Measurements from ENCODE around the gene GATD1. TPM values are rescaled to one million over a fixed set of nuclear protein-coding genes. Genes with fewer than 3 reads are reported as not detected.

GATD1 gene
- total and polyA plus RNA-seq, 2 experiments from 2014 or later: 39.3 to 51.0 TPM

DNA sequence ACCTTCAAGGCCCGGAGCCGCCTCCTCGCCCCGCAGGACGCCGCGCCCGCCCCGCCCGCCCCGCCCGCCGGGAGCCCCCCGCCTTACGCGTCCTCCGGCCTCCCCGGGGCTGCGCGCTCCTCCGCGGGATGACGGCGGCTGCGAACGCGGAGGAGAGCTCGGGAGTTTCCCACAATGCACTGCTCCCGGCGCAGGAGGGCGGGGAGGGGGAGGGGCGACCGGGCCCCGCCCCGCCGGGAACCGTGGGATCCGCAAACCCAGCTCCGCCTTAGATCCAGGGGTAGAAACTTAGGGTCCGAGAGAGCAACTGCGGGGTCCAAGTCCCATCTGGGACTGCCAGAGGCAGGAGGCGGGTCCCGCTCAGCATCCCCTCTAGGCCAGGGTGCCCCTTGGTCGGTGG is 12.7 kb upstream of the GATD1 start, which contains the start of gene CEND1:
Gene CEND1, minus strand, starts transcription at position 148 of the 400 bp plus-strand sequence. CDS start 1,514 bp downstream, outside the sequence.
- H2AFZ ChIP-seq: no peak within 1 kb of the TSS
- DNase-seq (ENCODE audit: low spot score) (peak; percentile 79), ATAC-seq (peak; percentile 17)
- H3K4me3 ChIP-seq: peak within 1 kb of the TSS; percentile 51
- H3K27me3 Mint-ChIP-seq (ENCODE audit: insufficient read depth, low read depth, poor library complexity): peaks cover 15% of the 10 kb centered on the region
- H3K27me3 ChIP-seq (ENCODE audit: insufficient read depth): no peaks in the 10 kb centered on the region
- H3K9me3 Mint-ChIP-seq: no peaks in the 10 kb centered on the region
- H3K4me3 Mint-ChIP-seq: peak within 1 kb of the TSS; percentile 56
- H3K4me1 ChIP-seq (ENCODE audit: insufficient read depth): peaks cover 15% of the 10 kb centered on the region; the same call in 1 of the 2 replicates
- H3K27ac ChIP-seq (ENCODE audit: low read depth): no peak within 1 kb of the TSS
- peaks cover 24% of the 10 kb centered on the region for H3K4me1 Mint-ChIP-seq
- H3K9me2 ChIP-seq (ENCODE audit: insufficient read depth): no peaks in the 10 kb centered on the region
- H4K20me1 ChIP-seq (replicated peaks; ENCODE audit: insufficient read depth): peaks cover 7% of the 10 kb centered on the region
- TF ChIP-seq CREB1 (CRISPR knock-in tag; IDR thresholded peaks at IDR 0.05; ENCODE audit: low read depth): no peak
- TF ChIP-seq, protein P1, sequence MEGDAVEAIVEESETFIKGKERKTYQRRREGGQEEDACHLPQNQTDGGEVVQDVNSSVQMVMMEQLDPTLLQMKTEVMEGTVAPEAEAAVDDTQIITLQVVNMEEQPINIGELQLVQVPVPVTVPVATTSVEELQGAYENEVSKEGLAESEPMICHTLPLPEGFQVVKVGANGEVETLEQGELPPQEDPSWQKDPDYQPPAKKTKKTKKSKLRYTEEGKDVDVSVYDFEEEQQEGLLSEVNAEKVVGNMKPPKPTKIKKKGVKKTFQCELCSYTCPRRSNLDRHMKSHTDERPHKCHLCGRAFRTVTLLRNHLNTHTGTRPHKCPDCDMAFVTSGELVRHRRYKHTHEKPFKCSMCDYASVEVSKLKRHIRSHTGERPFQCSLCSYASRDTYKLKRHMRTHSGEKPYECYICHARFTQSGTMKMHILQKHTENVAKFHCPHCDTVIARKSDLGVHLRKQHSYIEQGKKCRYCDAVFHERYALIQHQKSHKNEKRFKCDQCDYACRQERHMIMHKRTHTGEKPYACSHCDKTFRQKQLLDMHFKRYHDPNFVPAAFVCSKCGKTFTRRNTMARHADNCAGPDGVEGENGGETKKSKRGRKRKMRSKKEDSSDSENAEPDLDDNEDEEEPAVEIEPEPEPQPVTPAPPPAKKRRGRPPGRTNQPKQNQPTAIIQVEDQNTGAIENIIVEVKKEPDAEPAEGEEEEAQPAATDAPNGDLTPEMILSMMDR (conservative IDR thresholded peaks at IDR 0.05; ENCODE audit: low read depth in 2 of 2): no peak
- TF ChIP-seq, protein P2, sequence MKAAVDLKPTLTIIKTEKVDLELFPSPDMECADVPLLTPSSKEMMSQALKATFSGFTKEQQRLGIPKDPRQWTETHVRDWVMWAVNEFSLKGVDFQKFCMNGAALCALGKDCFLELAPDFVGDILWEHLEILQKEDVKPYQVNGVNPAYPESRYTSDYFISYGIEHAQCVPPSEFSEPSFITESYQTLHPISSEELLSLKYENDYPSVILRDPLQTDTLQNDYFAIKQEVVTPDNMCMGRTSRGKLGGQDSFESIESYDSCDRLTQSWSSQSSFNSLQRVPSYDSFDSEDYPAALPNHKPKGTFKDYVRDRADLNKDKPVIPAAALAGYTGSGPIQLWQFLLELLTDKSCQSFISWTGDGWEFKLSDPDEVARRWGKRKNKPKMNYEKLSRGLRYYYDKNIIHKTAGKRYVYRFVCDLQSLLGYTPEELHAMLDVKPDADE (IDR thresholded peaks at IDR 0.05): no peak
- TF ChIP-seq STAT1 (IDR thresholded peaks at IDR 0.05; ENCODE audit: unreplicated experiment): no peak
- TF ChIP-seq NANOG (IDR thresholded peaks at IDR 0.05; ENCODE audit: borderline replicate concordance): no peak
- no peak for TF ChIP-seq ZNF331 (CRISPR knock-in tag; IDR thresholded peaks at IDR 0.05; ENCODE audit: low read depth)
- TF ChIP-seq EZH2phosphoT487 (IDR thresholded peaks at IDR 0.05; ENCODE audit: unreplicated experiment): no peak
- no peak for TF ChIP-seq POLR2AphosphoS5 (IDR thresholded peaks at IDR 0.05; ENCODE audit: low read depth)
- no peak for TF ChIP-seq ZNF114 (CRISPR knock-in tag; IDR thresholded peaks at IDR 0.05)
- no peak for TF ChIP-seq EZH2 (IDR thresholded peaks at IDR 0.05; ENCODE audit: low read depth, unreplicated experiment)
- TF ChIP-seq, protein P3, sequence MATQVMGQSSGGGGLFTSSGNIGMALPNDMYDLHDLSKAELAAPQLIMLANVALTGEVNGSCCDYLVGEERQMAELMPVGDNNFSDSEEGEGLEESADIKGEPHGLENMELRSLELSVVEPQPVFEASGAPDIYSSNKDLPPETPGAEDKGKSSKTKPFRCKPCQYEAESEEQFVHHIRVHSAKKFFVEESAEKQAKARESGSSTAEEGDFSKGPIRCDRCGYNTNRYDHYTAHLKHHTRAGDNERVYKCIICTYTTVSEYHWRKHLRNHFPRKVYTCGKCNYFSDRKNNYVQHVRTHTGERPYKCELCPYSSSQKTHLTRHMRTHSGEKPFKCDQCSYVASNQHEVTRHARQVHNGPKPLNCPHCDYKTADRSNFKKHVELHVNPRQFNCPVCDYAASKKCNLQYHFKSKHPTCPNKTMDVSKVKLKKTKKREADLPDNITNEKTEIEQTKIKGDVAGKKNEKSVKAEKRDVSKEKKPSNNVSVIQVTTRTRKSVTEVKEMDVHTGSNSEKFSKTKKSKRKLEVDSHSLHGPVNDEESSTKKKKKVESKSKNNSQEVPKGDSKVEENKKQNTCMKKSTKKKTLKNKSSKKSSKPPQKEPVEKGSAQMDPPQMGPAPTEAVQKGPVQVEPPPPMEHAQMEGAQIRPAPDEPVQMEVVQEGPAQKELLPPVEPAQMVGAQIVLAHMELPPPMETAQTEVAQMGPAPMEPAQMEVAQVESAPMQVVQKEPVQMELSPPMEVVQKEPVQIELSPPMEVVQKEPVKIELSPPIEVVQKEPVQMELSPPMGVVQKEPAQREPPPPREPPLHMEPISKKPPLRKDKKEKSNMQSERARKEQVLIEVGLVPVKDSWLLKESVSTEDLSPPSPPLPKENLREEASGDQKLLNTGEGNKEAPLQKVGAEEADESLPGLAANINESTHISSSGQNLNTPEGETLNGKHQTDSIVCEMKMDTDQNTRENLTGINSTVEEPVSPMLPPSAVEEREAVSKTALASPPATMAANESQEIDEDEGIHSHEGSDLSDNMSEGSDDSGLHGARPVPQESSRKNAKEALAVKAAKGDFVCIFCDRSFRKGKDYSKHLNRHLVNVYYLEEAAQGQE (IDR thresholded peaks at IDR 0.05; ENCODE audit: unreplicated experiment): no peak
- TF ChIP-seq JUNB (IDR thresholded peaks at IDR 0.05; ENCODE audit: unreplicated experiment): no peak
- TF ChIP-seq, protein P4, sequence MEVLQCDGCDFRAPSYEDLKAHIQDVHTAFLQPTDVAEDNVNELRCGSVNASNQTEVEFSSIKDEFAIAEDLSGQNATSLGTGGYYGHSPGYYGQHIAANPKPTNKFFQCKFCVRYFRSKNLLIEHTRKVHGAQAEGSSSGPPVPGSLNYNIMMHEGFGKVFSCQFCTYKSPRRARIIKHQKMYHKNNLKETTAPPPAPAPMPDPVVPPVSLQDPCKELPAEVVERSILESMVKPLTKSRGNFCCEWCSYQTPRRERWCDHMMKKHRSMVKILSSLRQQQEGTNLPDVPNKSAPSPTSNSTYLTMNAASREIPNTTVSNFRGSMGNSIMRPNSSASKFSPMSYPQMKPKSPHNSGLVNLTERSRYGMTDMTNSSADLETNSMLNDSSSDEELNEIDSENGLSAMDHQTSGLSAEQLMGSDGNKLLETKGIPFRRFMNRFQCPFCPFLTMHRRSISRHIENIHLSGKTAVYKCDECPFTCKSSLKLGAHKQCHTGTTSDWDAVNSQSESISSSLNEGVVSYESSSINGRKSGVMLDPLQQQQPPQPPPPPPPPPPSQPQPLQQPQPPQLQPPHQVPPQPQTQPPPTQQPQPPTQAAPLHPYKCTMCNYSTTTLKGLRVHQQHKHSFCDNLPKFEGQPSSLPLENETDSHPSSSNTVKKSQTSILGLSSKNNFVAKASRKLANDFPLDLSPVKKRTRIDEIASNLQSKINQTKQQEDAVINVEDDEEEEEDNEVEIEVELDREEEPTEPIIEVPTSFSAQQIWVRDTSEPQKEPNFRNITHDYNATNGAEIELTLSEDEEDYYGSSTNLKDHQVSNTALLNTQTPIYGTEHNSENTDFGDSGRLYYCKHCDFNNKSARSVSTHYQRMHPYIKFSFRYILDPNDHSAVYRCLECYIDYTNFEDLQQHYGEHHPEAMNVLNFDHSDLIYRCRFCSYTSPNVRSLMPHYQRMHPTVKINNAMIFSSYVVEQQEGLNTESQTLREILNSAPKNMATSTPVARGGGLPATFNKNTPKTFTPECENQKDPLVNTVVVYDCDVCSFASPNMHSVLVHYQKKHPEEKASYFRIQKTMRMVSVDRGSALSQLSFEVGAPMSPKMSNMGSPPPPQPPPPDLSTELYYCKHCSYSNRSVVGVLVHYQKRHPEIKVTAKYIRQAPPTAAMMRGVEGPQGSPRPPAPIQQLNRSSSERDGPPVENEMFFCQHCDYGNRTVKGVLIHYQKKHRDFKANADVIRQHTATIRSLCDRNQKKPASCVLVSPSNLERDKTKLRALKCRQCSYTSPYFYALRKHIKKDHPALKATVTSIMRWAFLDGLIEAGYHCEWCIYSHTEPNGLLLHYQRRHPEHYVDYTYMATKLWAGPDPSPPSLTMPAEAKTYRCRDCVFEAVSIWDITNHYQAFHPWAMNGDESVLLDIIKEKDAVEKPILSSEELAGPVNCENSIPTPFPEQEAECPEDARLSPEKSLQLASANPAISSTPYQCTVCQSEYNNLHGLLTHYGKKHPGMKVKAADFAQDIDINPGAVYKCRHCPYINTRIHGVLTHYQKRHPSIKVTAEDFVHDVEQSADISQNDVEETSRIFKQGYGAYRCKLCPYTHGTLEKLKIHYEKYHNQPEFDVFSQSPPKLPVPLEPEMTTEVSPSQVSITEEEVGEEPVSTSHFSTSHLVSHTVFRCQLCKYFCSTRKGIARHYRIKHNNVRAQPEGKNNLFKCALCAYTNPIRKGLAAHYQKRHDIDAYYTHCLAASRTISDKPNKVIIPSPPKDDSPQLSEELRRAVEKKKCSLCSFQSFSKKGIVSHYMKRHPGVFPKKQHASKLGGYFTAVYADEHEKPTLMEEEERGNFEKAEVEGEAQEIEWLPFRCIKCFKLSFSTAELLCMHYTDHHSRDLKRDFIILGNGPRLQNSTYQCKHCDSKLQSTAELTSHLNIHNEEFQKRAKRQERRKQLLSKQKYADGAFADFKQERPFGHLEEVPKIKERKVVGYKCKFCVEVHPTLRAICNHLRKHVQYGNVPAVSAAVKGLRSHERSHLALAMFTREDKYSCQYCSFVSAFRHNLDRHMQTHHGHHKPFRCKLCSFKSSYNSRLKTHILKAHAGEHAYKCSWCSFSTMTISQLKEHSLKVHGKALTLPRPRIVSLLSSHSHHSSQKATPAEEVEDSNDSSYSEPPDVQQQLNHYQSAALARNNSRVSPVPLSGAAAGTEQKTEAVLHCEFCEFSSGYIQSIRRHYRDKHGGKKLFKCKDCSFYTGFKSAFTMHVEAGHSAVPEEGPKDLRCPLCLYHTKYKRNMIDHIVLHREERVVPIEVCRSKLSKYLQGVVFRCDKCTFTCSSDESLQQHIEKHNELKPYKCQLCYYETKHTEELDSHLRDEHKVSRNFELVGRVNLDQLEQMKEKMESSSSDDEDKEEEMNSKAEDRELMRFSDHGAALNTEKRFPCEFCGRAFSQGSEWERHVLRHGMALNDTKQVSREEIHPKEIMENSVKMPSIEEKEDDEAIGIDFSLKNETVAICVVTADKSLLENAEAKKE (CRISPR knock-in tag; IDR thresholded peaks at IDR 0.05): no peak
- H3K36me3 Mint-ChIP-seq (ENCODE audit: low read depth): peaks cover 6% of the 10 kb centered on the region; the same call in 2 of the 3 replicates
- H3F3A ChIP-seq (replicated peaks; ENCODE audit: low read depth): peaks cover 13% of the 10 kb centered on the region
- no peaks in the 10 kb centered on the region for H3K79me2 ChIP-seq (replicated peaks; ENCODE audit: insufficient read depth)
- peak within 1 kb of the TSS; percentile 83 for H3K4me2 ChIP-seq
- no peaks in the 10 kb centered on the region for H3K36me3 ChIP-seq (ENCODE audit: insufficient read depth)
- H3K27ac Mint-ChIP-seq: no peak within 1 kb of the TSS

Measured in GM23338 (cell line).